ENCODE results near the gene CGA. TPM values are rescaled to one million over a fixed set of nuclear protein-coding genes. Genes with fewer than 3 reads are reported as not detected.

Gene CGA
- total RNA-seq, 4 donors from 2014 or later, result 0.53 to 5.7 TPM; not detected in 2

GRCh38 chr6:87101067-87101466, 6.2 kb upstream of the CGA start:
- 59% methylated on average over 2 of the region's 2 CpGs for WGBS
- Histone ChIP-seq H3K4me3 (no peak overlapping the region), H3K9me3 (no peaks in the 10 kb centered on the region), H3K27ac (no peak overlapping the region), H3K36me3 (no peaks in the 10 kb centered on the region), H3K27me3 (peaks cover 3% of the 10 kb centered on the region), H3K4me1 (no peaks in the 10 kb centered on the region)
- DNase-seq (ENCODE audit: low spot score in 2 of 2), result no peak
- TF ChIP-seq EP300 (IDR thresholded peaks at IDR 0.05) (no peak), POLR2AphosphoS5 (IDR thresholded peaks at IDR 0.05) (no peak), POLR2A (IDR thresholded peaks at IDR 0.05) (no peak)
- TF ChIP-seq, protein P1, sequence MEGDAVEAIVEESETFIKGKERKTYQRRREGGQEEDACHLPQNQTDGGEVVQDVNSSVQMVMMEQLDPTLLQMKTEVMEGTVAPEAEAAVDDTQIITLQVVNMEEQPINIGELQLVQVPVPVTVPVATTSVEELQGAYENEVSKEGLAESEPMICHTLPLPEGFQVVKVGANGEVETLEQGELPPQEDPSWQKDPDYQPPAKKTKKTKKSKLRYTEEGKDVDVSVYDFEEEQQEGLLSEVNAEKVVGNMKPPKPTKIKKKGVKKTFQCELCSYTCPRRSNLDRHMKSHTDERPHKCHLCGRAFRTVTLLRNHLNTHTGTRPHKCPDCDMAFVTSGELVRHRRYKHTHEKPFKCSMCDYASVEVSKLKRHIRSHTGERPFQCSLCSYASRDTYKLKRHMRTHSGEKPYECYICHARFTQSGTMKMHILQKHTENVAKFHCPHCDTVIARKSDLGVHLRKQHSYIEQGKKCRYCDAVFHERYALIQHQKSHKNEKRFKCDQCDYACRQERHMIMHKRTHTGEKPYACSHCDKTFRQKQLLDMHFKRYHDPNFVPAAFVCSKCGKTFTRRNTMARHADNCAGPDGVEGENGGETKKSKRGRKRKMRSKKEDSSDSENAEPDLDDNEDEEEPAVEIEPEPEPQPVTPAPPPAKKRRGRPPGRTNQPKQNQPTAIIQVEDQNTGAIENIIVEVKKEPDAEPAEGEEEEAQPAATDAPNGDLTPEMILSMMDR (IDR thresholded peaks at IDR 0.05), result no peak

- no peaks in the 10 kb centered on the region for H3K9me3 ChIP-seq
- no peaks in the 10 kb centered on the region for H3K4me1 ChIP-seq
- 88% methylated on average over 3 of the region's 3 CpGs for WGBS
- no peak for DNase-seq (ENCODE audit: low spot score in 2 of 2)
- no peak for TF ChIP-seq POLR2AphosphoS5 (IDR thresholded peaks at IDR 0.05)
- no peak for TF ChIP-seq POLR2A (IDR thresholded peaks at IDR 0.05)
- TF ChIP-seq, protein P1 (IDR thresholded peaks at IDR 0.05), result no peak
- no peak for TF ChIP-seq EP300 (IDR thresholded peaks at IDR 0.05)
- no peak overlapping the region for H3K4me3 ChIP-seq
- no peaks in the 10 kb centered on the region for H3K36me3 ChIP-seq
- H3K27me3 ChIP-seq, result peaks cover 5% of the 10 kb centered on the region
- H3K27ac ChIP-seq, result no peak overlapping the region
Measured at GRCh38 chr6:87100216-87100615, 5.3 kb upstream of the CGA start.

DNA sequence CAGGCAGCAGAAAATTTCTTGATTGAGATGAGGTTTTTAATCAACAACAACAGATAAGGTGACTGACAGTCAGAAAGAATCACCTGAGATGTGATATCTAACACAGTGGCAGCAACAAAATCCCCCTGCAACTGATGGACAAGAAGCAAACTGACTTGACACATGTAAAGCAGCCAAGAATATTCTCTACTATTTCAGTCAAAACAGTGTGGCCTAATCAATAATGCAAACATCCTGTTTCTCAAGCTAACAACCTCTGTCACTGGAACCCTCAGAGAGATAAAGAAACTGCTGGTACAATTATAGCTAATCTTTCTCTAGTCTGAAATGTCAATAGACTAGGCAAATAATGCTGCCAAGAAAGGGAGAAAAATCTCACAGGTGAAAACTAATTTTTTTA, 4.6 kb upstream of the CGA start:
- H3K4me1 ChIP-seq, result no peaks in the 10 kb centered on the region
- no peak for DNase-seq (ENCODE audit: low spot score in 2 of 2)
- peaks cover 5% of the 10 kb centered on the region for H3K27me3 ChIP-seq
- no peaks in the 10 kb centered on the region for H3K9me3 ChIP-seq
- no peaks in the 10 kb centered on the region for H3K36me3 ChIP-seq
- H3K27ac ChIP-seq, result no peak overlapping the region
- TF ChIP-seq POLR2AphosphoS5 (IDR thresholded peaks at IDR 0.05) (no peak), EP300 (IDR thresholded peaks at IDR 0.05) (no peak)
- H3K4me3 ChIP-seq, result no peak overlapping the region

DNA sequence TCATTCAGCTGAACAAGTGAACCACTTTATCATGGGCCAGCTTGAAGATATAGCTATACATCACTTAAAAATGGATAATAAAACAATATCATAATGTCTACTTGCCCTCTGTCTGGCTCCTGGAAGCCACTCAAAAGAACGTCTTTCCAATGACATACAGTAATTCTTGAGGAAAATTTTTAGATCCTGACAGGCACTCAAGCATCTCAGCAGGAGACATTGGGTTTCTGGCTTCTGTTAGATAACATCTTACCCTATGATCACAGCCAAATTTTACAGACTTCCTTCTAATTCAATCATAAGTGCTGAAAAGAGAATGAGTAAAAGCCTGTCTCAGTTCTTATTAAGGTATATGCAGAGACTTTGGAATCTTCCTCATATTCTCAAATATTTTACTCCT, 330 bp downstream of the CGA start:
- no peaks in the 10 kb centered on the region for H3K9me3 ChIP-seq
- H3K4me1 ChIP-seq, result no peaks in the 10 kb centered on the region
- peaks cover 5% of the 10 kb centered on the region for H3K27me3 ChIP-seq
- H3K36me3 ChIP-seq, result no peaks in the 10 kb centered on the region
- no peak overlapping the region for H3K27ac ChIP-seq
- DNase-seq (ENCODE audit: low spot score in 2 of 2), result no peak
- H3K4me3 ChIP-seq, result no peak overlapping the region
- WGBS, result 50% methylated on average over 1 of the region's 1 CpG
- TF ChIP-seq EP300 (IDR thresholded peaks at IDR 0.05), result no peak
- TF ChIP-seq, protein P1 (IDR thresholded peaks at IDR 0.05), result no peak
- no peak for TF ChIP-seq POLR2A (IDR thresholded peaks at IDR 0.05)
- TF ChIP-seq POLR2AphosphoS5 (IDR thresholded peaks at IDR 0.05), result no peak

DNA sequence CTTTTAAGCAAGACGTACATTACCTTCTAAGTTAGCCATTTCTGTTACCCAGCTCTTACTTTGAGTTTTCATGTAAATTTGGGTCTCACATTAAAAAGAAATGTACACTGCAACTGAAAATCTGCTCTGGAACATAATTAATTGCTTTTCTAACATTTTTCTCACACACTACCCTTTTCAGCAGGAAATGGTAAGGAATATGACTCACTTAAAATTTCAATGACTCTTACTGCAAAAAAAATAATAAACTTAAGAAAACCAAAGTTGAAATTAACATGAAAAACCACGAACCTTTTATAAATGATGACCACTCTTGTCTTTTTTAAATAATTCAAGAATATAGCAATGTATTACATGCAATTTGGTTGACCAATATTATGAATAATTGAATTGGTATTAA, 1.3 kb downstream of the CGA start:
- no peak overlapping the region for H3K27ac ChIP-seq
- 60% methylated on average over 2 of the region's 2 CpGs for WGBS
- no peaks in the 10 kb centered on the region for H3K36me3 ChIP-seq
- H3K4me3 ChIP-seq, result no peak overlapping the region
- TF ChIP-seq POLR2AphosphoS5 (IDR thresholded peaks at IDR 0.05) (no peak), EP300 (IDR thresholded peaks at IDR 0.05) (no peak), POLR2A (IDR thresholded peaks at IDR 0.05) (no peak)
- TF ChIP-seq, protein P1 (IDR thresholded peaks at IDR 0.05), result no peak
- H3K4me1 ChIP-seq, result no peaks in the 10 kb centered on the region
- no peaks in the 10 kb centered on the region for H3K9me3 ChIP-seq
- H3K27me3 ChIP-seq, result peaks cover 5% of the 10 kb centered on the region
- DNase-seq (ENCODE audit: low spot score in 2 of 2), result no peak

- Histone ChIP-seq H3K4me1 (no peaks in the 10 kb centered on the region), H3K9me3 (no peaks in the 10 kb centered on the region), H3K27me3 (peaks cover 5% of the 10 kb centered on the region), H3K4me3 (no peak overlapping the region), H3K27ac (no peak overlapping the region), H3K36me3 (no peaks in the 10 kb centered on the region)
- no peak for DNase-seq (ENCODE audit: low spot score in 2 of 2)
- TF ChIP-seq POLR2A (IDR thresholded peaks at IDR 0.05), result no peak
- TF ChIP-seq EP300 (IDR thresholded peaks at IDR 0.05), result no peak
- TF ChIP-seq POLR2AphosphoS5 (IDR thresholded peaks at IDR 0.05), result no peak
- TF ChIP-seq, protein P1 (IDR thresholded peaks at IDR 0.05), result no peak
Measured at GRCh38 chr6:87093199-87093598, 1.7 kb downstream of the CGA start.

All from suprapubic skin (tissue), 4 donors.